ENCODE measurements around the gene SETD1B.
"Not testable (repeated sequence)": the region's sequence is repeated elsewhere in the genome, so short reads cannot be mapped to it uniquely, and the experiment has no call there.

GRCh38 chr12:121876080-121876447, 72.3 kb downstream of the SETD1B start:
- not testable (repeated sequence) for TF ChIP-seq SMC3 (conservative IDR thresholded peaks at IDR 0.05; ENCODE audit: poor library complexity); REST (IDR thresholded peaks at IDR 0.05; ENCODE audit: borderline replicate concordance); EZH2 (IDR thresholded peaks at IDR 0.05; ENCODE audit: borderline replicate concordance, insufficient read depth, low read length, poor library complexity, severe bottlenecking)

All from neural cell (in vitro differentiated cells).